HCT116 (cell line): ENCODE measurements around the gene PTPN20. TPM values are rescaled to one million over a fixed set of nuclear protein-coding genes. Genes with fewer than 3 reads are reported as not detected.

ENCODE experiments used
- ATAC-seq: fragments of 200-7000 bp; cut with Tn5 transposase; 2 replicates; pipeline ENCODE4 v1.9.1; 2020; ENCODE audit warnings: mild to moderate bottlenecking, moderate library complexity
- BruUV-seq: library from RNA; stranded (reverse); fragments of 400-500 nt; replicated peaks from 2 replicates; lab custom pipeline; 2021; lab: Mats Ljungman, UMichigan
- CTCF ChIA-PET: fragments of 300-600 bp; sonication (Branson Sonifier 250); formaldehyde crosslinking; loops from one replicate; lab custom pipeline; 2021; ENCODE audit warnings: antibody characterized with exemption; lab: Charles Lee
- POLR2A ChIA-PET: fragments of 300-600, 350-600 bp; sonication (Branson Sonifier 250); formaldehyde crosslinking; loops from one replicate; lab custom pipeline; 2021; ENCODE audit warnings: antibody characterized with exemption; lab: Charles Lee
- RAD21 ChIA-PET, 2 experiments: fragments of 300-600 bp; sonication (Branson Sonifier 250); formaldehyde crosslinking; loops; one replicate each; lab custom pipeline; 2023; ENCODE audit warnings: low total read pairs in 2 of 2; ENCODE audit not compliant: uncharacterized antibody in 2 of 2, unreplicated experiment in 2 of 2, low non-redundant PET in 1 of 2; lab: Charles Lee
- DNase-seq: peaks from one replicate; pipeline ENCODE4 v3.0.0-alpha.2; 2010; ENCODE audit warnings: low read depth, low spot score
- H2AFZ ChIP-seq: fragments of 200-600 bp; shearing (Covaris generic), sonication (generic); 2 replicates; pipeline ENCODE4 v1.6.1; 2017; ENCODE audit warnings: low read depth, mixed run types, mixed read lengths, antibody characterized with exemption, low read length; ENCODE audit not compliant: poor library complexity, severe bottlenecking
- H3K27ac ChIP-seq: 2 replicates; pipeline ENCODE4 v1.5.1; 2012; ENCODE audit warnings: low read depth, low read length
- H3K27me3 ChIP-seq: fragments of 200-600 bp; sonication (generic); 2 replicates; pipeline ENCODE4 v1.6.1; 2016; ENCODE audit warnings: mixed run types, low read length, mixed read lengths; ENCODE audit not compliant: insufficient read depth
- H3K36me3 ChIP-seq, 2 experiments: fragments of 200-500 bp in 1 of 2; fragments of 200-600 bp in 1 of 2; sonication (Bioruptor generic) in 1 of 2; sonication (generic) in 1 of 2; 2 replicates each; pipeline versions ENCODE4 v1.5.1 to v1.6.1; 2014 to 2016; ENCODE audit warnings: low read length in 2 of 2, inconsistent platforms in 1 of 2, mixed read lengths in 1 of 2, mixed run types in 1 of 2; ENCODE audit not compliant: insufficient read depth in 2 of 2, control insufficient read depth in 1 of 2
- H3K4me1 ChIP-seq, 2 experiments: fragments of 200-600 bp in 1 of 2; sonication (generic) in 1 of 2; 2 replicates each; pipeline versions ENCODE4 v1.5.1 to v1.6.1; 2012 to 2017; ENCODE audit warnings: low read length in 2 of 2, inconsistent platforms in 1 of 2, mild to moderate bottlenecking in 1 of 2, mixed read lengths in 1 of 2, mixed run types in 1 of 2, moderate library complexity in 1 of 2; ENCODE audit not compliant: insufficient read depth in 2 of 2, control insufficient read depth in 1 of 2
- H3K4me2 ChIP-seq: fragments of 200-600 bp; sonication (generic); 2 replicates; pipeline ENCODE4 v1.6.1; 2017; ENCODE audit warnings: mixed run types, low read length, mixed read lengths
- H3K4me3 ChIP-seq, 2 experiments: fragments of 200-600 bp in 1 of 2; sonication (generic) in 1 of 2; replicated peaks in 1 of 2; 2 replicates each; pipeline ENCODE4 v1.5.1; 2011 to 2016; ENCODE audit warnings: low read length in 2 of 2, control low read depth in 1 of 2, low read depth in 1 of 2, mild to moderate bottlenecking in 1 of 2, mixed read lengths in 1 of 2, mixed run types in 1 of 2
- H3K79me2 ChIP-seq: fragments of 200-600 bp; sonication (generic); 2 replicates; pipeline ENCODE4 v1.6.1; 2017; ENCODE audit warnings: mild to moderate bottlenecking, mixed run types, low read length, moderate library complexity, mixed read lengths; ENCODE audit not compliant: insufficient read depth
- H3K9ac ChIP-seq: fragments of 200-600 bp; sonication (generic); 2 replicates; pipeline ENCODE4 v1.6.1; 2016; ENCODE audit warnings: low read length, mixed read lengths
- H3K9me2 ChIP-seq: fragments of 200-600 bp; sonication (generic), shearing (Covaris generic); 2 replicates; pipeline ENCODE4 v1.6.1; 2017; ENCODE audit warnings: mixed run types, mild to moderate bottlenecking, moderate library complexity; ENCODE audit not compliant: insufficient read depth
- H3K9me3 ChIP-seq, 2 experiments: fragments of 200-500 bp in 1 of 2; fragments of 200-600 bp in 1 of 2; sonication (Bioruptor generic) in 1 of 2; sonication (generic) in 1 of 2; 2 replicates each; pipeline ENCODE4 v1.6.1; 2014 to 2017; ENCODE audit warnings: low read length in 2 of 2, mixed read lengths in 2 of 2, inconsistent platforms in 1 of 2, low read depth in 1 of 2, mild to moderate bottlenecking in 1 of 2, mixed run types in 1 of 2, moderate library complexity in 1 of 2; ENCODE audit not compliant: control insufficient read depth in 1 of 2, insufficient read depth in 1 of 2
- H4K20me1 ChIP-seq: fragments of 200-600 bp; sonication (generic), shearing (Covaris generic); 2 replicates; pipeline ENCODE4 v1.6.1; 2017; ENCODE audit warnings: mixed run types, mild to moderate bottlenecking, moderate library complexity; ENCODE audit not compliant: insufficient read depth
- RAD21 ChIP-seq: IDR thresholded peaks from 2 replicates; pipeline ENCODE4 v1.6.1; 2012; ENCODE audit warnings: low read depth, mild to moderate bottlenecking
- SP1 ChIP-seq: IDR thresholded peaks from 2 replicates; pipeline ENCODE4 v1.6.1; 2012; ENCODE audit warnings: low read depth
- ZFX ChIP-seq: fragments of 450-650 bp; IDR thresholded peaks from 2 replicates; pipeline ENCODE4 v1.6.1; 2017
- intact Hi-C: fragments of 100-400 bp; cut with micrococcal nuclease; formaldehyde crosslinking; loops from 2 replicates; pipeline ENCODE4 v1.10.0; 2022
- total RNA-seq: library from RNA; stranded (reverse); gene quantifications from one replicate; pipeline ENCODE4 v1.2.1, GENCODE V29; 2021; ENCODE audit not compliant: unreplicated experiment
- TF ChIP-seq, protein P1 (sequence below): IDR thresholded peaks from 2 replicates; pipeline ENCODE4 v1.6.1; 2012; ENCODE audit warnings: low read depth
- TF ChIP-seq, protein P2 (sequence below), 3 experiments: fragments of 200-600 bp in 1 of 3; sonication (generic) in 1 of 3; IDR thresholded peaks in 2 of 3; conservative IDR thresholded peaks in 1 of 3; 2 replicates each; pipeline ENCODE4 v1.5.1; 2012 to 2017; ENCODE audit warnings: low read depth in 2 of 3, low read length in 2 of 3, antibody characterized with exemption in 1 of 3, borderline replicate concordance in 1 of 3, control low read depth in 1 of 3, mild to moderate bottlenecking in 1 of 3, mixed read lengths in 1 of 3, mixed run types in 1 of 3, moderate library complexity in 1 of 3; ENCODE audit not compliant: insufficient read depth in 1 of 3

The PTPN20 gene
- total RNA-seq, 1 experiment from 2014 or later, result not detected

DNA sequence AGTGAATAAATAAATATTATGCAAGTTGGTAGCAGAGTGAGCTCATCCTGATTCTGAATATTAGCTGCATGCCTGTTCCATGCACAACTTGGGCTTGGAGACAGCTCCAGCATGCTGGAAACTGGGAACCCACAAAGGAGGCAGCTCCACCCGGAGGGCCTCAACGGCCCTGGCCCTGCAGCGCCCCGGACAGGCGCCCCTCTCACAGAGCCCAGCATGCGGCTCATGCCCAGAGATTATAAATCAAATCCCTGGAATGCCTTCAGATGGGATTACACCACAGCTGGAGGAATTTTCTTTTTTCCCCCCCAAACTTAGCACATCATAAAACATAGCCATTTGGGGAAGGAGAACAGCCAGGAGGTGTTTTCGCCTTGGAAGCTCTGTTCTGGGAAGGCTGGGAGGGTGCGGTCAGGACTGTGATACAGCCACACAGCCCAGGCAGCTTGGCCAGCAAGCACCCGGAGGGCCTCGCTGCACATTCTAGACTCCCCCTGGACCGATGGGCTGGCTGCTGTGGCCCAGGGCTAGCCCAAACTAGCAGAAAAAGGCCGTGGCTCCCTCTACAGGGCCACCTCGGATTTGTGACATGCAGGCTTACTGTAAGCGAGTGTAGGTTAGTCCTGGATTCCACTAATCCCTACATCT, 102.4 kb downstream of the PTPN20 start:
- Histone ChIP-seq H2AFZ (no peak overlapping the region), H3K79me2 (no peaks in the 10 kb centered on the region), H3K4me3 (no peak overlapping the region), H3K9ac (no peak overlapping the region), H3K4me2 (no peak overlapping the region), H3K27me3 (no peaks in the 10 kb centered on the region), H4K20me1 (no peaks in the 10 kb centered on the region), H3K4me1 (no peaks in the 10 kb centered on the region), H3K36me3 (no peaks in the 10 kb centered on the region), H3K9me2 (no peaks in the 10 kb centered on the region), H3K9me3 (no peaks in the 10 kb centered on the region), H3K27ac (no peak overlapping the region)
- intact Hi-C loops, result no loop called here
- ChIA-PET POLR2A (no interaction called here), CTCF (no interaction called here), RAD21 (no interaction called here)
- no TSS peak for BruUV-seq
- peak; percentile 27; the same call in 1 of the 2 replicates for ATAC-seq
- TF ChIP-seq RAD21 (0 out of 2 replicates have a peak, but pooled peaks have one; percentile 8), SP1 (no peak), ZFX (no peak)
- TF ChIP-seq, protein P1, sequence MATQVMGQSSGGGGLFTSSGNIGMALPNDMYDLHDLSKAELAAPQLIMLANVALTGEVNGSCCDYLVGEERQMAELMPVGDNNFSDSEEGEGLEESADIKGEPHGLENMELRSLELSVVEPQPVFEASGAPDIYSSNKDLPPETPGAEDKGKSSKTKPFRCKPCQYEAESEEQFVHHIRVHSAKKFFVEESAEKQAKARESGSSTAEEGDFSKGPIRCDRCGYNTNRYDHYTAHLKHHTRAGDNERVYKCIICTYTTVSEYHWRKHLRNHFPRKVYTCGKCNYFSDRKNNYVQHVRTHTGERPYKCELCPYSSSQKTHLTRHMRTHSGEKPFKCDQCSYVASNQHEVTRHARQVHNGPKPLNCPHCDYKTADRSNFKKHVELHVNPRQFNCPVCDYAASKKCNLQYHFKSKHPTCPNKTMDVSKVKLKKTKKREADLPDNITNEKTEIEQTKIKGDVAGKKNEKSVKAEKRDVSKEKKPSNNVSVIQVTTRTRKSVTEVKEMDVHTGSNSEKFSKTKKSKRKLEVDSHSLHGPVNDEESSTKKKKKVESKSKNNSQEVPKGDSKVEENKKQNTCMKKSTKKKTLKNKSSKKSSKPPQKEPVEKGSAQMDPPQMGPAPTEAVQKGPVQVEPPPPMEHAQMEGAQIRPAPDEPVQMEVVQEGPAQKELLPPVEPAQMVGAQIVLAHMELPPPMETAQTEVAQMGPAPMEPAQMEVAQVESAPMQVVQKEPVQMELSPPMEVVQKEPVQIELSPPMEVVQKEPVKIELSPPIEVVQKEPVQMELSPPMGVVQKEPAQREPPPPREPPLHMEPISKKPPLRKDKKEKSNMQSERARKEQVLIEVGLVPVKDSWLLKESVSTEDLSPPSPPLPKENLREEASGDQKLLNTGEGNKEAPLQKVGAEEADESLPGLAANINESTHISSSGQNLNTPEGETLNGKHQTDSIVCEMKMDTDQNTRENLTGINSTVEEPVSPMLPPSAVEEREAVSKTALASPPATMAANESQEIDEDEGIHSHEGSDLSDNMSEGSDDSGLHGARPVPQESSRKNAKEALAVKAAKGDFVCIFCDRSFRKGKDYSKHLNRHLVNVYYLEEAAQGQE, result no peak
- TF ChIP-seq, protein P2, sequence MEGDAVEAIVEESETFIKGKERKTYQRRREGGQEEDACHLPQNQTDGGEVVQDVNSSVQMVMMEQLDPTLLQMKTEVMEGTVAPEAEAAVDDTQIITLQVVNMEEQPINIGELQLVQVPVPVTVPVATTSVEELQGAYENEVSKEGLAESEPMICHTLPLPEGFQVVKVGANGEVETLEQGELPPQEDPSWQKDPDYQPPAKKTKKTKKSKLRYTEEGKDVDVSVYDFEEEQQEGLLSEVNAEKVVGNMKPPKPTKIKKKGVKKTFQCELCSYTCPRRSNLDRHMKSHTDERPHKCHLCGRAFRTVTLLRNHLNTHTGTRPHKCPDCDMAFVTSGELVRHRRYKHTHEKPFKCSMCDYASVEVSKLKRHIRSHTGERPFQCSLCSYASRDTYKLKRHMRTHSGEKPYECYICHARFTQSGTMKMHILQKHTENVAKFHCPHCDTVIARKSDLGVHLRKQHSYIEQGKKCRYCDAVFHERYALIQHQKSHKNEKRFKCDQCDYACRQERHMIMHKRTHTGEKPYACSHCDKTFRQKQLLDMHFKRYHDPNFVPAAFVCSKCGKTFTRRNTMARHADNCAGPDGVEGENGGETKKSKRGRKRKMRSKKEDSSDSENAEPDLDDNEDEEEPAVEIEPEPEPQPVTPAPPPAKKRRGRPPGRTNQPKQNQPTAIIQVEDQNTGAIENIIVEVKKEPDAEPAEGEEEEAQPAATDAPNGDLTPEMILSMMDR (IDR thresholded peaks at IDR 0.05 in 2 of 3, conservative IDR thresholded peaks at IDR 0.05 in 1 of 3; ENCODE audit: borderline replicate concordance in 1 of 3, insufficient read depth in 1 of 3, low read depth in 2 of 3, low read length in 2 of 3), result peak in 1 of 3 experiments; percentile 14; a peak in 1 of 6 replicates
- DNase-seq, result no peak
